Glomerular visceral epithelial cell (primary cell): ENCODE results near the gene ARAF.

Experiments
- DNase-seq: peaks from one replicate; pipeline ENCODE4 v3.0.0-alpha.2; 2016; ENCODE audit errors: extremely low spot score

The ARAF gene

DNA sequence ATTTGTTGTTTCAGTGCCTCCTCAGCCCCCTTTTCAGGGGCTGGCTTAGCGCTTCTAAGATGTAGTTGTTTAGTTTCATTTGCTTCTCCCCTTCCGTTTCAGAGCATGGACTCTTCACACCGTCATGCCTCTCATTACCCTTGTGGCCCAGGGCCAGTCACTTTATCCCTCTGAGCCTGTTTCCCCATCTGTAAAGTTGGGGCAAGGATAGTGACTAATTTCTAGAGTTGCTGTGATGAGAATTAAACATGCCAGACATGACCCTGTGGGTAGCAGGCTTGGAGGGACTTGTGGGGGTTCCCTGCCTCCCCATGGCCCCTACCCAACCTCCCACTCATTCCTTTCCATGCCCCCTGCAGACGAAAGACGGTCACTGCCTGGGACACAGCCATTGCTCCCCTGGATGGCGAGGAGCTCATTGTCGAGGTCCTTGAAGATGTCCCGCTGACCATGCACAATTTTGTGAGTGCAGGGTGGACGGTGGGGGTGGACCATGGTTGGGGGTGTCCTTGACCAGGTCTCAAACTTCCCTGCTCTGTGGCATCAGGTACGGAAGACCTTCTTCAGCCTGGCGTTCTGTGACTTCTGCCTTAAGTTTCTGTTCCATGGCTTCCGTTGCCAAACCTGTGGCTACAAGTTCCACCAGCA, 3.6 kb downstream of the ARAF start:
- DNase-seq = no peak

DNA sequence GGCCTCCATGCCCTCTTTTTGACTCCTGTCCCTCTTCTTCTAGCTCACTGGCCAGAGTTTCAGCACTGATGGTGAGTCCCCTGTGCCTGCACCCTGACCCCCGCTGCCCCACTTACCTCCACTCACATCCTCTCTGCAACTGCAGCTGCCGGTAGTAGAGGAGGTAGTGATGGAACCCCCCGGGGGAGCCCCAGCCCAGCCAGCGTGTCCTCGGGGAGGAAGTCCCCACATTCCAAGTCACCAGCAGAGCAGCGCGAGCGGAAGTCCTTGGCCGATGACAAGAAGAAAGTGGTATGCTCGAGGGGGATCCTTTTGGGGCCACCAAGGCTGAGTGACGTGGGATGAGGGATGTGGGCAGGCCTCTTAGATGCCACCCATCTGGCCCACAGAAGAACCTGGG, 5.8 kb downstream of the ARAF start:
- DNase-seq = no peak

DNA sequence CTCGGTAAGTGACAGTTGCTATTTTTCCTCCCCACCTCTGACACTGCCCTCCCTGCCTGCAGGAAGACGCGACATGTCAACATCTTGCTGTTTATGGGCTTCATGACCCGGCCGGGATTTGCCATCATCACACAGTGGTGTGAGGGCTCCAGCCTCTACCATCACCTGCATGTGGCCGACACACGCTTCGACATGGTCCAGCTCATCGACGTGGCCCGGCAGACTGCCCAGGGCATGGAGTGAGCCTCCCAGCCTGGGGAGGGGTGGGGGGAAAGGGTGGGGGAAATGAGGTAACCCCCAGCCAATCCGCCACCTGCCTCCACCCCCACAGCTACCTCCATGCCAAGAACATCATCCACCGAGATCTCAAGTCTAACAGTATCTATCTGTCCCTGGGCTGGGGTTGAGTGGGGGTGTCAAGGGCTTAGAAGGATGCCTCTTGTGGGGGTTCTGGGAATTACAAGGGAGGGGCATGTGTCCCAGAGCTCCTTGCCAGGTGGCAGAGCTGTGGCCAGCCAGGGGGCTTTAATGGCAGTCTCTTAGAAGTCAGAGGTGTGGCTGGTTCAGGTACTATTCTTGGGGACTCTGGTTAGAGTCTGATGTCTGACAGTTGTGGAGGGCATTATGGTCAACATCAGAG, 7.8 kb downstream of the ARAF start:
- no peak for DNase-seq

DNA sequence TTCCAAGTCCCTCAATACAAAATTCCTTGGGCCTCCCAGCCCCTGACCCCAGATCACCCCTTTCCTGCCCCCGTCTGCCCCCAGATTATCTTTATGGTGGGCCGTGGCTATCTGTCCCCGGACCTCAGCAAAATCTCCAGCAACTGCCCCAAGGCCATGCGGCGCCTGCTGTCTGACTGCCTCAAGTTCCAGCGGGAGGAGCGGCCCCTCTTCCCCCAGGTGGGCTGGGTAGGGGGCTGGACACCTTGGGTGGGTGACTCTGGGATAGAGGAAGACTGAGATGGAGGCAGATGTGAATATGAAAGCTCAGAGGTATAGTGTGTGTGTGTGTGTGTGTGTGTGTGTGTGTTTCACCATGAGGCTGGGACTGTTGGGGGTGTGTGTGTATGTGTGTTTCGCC, 9.8 kb downstream of the ARAF start:
- no peak for DNase-seq

DNA sequence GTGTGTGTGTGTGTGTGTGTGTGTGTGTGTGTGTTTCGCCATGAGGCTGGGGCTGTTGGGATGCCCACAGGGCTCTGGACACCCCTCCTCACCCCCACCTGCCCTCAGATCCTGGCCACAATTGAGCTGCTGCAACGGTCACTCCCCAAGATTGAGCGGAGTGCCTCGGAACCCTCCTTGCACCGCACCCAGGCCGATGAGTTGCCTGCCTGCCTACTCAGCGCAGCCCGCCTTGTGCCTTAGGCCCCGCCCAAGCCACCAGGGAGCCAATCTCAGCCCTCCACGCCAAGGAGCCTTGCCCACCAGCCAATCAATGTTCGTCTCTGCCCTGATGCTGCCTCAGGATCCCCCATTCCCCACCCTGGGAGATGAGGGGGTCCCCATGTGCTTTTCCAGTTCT, 10.2 kb downstream of the ARAF start:
- DNase-seq = no peak

DNA sequence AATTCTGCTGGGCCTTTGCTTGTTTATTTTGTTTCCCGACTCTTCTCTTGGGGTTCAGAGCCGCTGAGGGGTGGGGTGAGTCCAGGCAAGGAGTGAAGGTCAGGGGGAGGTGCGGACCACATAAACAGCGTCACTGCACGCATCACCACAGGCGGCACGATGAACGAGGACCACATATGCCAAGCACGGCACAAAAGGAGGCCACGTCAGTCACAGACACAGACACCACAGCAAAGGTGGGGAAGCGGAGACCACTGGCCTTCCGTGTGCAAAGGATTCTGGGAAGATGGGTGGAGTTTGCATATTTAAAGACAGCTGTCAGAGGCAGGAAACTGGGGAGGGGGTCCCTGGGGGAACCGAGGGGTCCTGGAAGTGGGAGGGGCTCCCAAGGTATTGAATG, 10.9 kb downstream of the ARAF start:
- DNase-seq = no peak

DNA sequence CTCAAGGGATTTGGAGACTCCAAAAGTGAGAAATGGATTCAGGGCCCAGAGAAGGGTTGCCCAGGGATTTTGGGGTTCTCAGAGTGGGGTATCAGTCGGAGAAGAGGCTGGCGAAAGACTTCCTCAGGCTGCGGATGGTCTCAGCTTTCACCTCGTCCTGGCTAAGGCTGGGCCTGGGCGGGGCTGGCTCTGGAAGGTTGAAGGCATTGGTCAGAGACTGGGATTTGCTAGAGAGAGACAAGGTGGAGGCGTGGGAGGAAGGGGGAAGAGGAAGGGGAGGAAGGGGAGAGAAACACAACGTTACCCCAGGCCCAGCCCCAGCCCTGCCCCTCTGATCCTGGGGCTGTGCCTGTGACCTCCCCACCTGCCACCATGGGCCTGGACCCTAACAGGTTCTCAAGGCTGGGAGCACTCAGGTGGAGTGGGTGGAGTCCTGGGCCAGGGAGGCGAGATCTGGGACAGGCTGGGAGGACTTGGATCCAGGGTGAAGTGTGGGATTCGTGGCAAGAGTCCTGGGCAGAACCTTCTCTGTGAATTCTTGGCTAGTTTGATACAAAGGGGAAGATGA, 11.9 kb downstream of the ARAF start:
- no peak for DNase-seq

DNA sequence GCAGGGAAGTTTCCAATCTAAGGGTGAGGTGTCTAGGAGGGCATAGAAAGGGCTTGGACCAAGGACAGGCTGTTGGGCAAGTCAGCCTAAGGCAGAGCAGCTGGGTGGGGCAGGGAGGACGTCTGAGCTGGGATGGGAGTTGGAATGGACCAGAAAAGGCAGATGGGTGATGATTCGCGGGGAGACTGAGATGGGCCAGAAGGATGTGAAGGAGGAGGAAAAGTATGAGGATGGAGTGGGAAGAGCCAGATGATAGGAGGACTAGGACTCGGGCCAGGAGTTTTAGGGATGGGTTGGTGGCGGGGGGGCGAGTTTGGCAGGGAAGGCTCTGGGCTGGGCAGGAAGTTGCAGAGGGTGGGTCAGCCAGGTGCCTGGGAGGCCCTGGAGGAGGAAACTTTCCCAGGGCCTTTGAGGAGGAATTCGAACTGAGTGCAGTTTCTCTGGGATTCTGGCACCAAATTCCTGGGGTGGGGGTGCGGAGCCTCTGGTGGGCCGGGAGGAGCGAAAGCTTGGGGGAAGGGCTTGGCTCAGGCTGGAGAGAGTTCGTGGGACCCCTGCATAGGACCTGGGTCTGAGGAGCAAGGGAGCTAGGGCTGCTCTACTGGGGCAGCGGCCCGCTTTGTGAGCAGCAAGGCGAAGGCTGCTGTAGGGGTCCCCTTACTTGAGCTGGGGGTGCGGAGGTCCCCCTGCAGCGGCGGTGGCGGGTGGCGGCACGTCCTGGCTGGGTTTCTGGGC, 12.5 kb downstream of the ARAF start:
- peak; percentile 47 for DNase-seq

DNA sequence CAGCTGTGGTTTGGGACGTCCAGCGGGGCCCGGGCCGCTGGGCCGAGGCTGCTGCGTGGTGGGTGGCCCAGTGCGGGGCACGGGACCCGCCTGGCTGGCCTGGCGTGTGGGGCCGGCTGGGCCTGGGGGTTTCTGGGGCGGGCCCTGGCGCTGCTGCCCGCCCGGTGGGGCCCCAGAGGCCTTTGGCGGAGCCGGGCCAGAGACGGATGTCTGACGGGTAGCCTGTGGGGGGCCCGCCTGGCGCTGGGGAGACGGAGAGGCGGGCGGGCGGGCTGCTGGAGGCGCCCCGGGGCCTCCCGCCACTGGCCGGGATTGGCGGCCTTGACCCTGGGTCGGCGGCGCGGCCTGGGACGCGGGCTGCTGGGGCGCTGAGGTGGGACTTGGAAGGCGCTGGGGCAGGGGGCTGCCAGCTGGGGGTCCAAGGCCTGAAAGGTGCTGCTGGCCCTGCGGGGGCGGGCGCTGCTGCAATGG, 13.1 kb downstream of the ARAF start:
- no peak for DNase-seq

DNA sequence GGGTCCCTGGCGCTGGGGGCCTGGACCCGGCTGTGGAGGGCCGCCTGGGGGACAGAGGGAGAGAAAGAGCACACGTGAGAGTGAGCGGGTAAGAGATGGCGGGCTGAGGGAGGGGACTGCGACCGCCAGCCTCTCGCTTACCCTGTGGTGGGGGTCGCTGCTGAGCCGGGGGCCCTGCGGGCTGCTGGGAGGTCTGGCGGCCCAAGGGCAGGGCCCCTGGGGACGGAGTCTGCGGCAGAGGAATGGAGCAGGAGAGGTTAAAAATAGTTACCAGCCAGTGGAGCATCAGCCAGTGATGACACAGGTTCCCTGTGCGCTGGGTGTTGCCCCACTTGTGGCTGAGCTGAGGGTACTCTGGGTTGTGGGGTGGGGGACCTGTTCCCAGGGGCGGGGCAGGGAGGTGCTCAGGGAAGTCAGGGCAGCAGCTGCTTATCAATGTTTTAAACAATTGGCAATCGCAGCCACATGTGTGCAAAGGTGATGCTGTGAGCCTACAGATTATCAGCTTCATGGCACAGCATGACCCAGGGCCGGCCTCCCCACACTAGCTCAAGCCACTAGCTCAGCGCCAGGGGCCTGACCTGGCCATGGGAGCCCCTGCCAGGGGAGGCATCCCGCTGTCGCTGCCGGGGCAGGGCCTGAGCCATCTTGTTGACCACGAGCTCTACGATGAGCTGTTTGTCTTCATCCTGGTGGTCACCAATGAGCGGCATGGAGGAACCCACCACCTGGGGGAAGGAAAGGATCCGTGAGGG, 13.7 kb downstream of the ARAF start:
- DNase-seq = no peak

DNA sequence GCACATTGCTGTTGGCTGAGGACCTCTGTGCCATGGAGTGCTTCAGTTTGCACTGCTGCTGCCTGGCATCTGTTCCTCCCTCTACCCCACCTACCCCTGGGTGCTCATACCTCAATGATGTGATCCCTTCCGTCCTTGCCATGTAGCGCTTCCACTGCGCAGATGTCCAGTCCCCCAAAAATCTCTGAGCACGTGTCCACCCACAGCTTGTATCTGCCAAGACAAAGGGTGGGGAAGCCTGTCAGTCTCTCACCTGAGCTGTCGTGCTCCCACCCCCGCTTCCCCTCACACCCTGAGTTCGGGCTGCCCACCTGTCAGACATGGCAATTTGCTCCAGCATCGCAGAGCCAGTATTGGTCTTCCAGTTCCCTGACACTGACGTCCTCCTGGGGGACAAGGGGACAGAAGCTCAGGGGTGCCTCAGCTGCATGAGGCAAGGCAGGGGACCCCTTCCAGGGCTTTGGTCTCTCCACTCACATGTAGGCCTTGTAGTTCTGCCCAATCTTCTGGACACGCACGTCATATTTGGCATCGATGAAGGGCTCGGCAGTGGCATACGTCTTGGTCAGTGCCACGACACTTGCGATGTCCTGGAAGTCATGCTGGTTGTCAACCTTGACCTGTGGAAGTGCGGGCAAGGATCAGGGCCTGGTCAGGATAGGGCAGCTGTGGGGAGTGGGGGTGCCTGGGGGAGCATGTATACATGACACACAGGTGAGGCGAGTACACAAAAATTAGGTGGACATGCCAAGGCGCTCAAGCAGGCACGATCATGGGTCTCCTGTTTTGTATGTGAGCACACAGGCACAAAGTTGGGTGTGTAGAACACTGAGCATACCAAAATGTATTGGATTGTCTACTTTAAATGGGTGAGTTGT, 15.3 kb downstream of the ARAF start:
- no peak for DNase-seq

DNA sequence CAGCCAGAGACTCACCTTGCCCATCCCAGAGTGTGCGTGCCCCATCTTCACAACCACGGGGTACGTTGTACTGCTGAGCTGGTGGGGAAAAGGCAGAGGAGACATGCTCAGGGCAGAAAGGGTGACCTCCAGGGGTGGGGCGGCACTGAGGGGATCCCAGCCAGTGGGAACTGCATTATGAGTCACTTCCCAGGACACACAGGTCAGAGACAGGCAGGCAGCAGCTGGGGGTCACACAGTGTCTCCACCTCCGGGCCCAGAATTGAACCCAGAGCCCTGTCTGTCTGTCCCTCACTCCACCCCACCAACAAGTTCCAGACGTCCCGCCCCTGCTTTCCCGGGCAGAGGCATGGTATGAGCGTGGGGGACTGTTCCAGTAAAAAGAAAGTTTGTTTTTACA, 16.4 kb downstream of the ARAF start:
- DNase-seq = no peak

DNA sequence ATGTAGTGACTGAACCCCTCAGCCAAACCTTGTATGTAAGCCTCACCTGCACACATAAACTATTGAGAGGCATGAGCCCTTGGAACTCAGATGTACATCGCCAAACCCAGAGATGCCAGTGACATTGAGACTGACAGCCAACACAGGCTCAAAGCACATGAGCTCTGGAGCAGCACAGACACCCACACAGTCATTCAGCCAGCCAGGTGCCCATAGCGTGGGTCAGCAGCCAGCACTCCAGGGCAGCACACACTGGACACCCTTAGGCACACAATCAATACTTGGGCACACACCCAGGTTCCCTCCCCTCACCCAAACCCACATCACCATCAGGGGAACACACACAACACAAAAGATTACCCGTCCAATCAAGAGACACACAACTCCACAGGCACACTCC, 16.9 kb downstream of the ARAF start:
- no peak for DNase-seq

DNA sequence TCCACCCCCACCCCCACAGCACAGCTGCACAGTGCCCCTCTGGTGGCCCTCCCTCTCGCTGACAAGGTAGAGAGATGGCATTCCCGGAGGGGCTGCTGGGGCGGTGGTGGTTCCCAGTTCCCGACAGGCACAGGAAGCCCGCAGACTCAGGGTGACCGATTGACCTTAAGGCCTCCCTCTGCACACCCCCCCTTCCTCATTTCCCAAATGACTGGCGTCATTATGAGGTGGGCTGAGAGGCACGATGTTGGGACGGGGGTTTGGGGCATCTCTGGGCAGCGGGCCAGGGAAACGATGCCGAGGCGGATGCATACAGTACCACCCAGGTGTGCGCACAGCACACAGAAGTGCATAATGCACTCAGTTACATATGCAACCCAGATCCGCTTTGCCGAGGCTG, 17.7 kb downstream of the ARAF start:
- no peak for DNase-seq

DNA sequence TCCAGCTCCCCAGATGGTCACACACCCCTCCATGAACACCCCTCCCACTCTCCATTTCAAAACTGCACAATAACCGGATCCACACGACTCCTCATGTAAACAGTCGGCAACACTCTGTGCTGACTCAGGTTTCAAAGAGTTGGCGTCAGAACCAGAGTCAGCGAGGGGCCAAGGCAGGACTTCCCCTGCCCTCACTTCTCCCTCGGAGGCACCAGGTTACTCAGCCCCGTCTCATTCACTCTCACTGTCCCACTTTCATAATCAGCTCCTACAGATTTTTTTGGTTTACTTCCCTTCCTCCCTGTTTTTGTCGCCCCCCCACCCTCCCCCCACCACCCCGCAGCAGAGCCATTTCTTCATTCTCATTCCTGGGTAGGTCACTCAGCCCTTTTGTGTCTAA, 18.5 kb downstream of the ARAF start:
- no peak for DNase-seq

DNA sequence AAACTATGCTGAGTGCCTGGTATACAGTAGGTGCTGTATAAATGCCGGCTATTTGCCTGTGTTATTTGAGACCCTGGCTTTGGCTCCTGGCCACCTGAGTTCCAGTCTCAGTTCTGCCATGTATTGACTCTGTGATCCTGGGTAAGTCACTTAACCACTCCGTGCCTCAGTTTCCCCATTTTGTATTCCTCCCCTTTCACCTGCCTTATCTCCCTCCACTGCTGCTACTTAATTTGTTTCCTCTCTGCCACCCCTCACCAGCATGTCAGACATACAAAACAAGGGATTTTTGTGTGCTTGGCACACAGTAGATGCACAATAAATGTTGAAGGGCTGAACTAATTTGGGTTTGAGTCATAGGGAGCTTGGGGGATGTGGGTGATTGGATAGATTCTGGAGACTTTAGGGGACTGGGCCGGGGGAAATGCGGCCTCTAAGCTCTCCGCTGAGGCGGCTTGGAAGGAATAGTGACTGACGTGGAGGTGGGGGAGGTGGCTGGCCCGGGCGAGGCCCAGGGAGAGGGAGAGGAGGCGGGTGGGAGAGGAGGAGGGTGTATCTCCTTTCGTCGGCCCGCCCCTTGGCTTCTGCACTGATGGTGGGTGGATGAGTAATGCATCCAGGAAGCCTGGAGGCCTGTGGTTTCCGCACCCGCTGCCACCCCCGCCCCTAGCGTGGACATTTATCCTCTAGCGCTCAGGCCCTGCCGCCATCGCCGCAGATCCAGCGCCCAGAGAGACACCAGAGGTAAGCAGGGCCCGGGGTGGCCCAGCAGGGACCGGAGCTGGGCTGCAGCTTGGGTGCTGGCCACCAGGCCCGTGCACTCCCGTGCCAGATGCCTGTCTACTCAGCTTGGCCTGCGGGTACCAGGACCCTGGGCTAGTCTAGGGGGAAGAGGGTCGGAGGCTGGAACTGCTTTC, 21.0 kb downstream of the ARAF start, which contains the start of gene TIMP1:
TIMP1 (plus strand) TSS at position 706 of the 917 bp plus-strand sequence. CDS start 980 bp downstream, outside the sequence.
- peak; percentile 87 for DNase-seq

DNA sequence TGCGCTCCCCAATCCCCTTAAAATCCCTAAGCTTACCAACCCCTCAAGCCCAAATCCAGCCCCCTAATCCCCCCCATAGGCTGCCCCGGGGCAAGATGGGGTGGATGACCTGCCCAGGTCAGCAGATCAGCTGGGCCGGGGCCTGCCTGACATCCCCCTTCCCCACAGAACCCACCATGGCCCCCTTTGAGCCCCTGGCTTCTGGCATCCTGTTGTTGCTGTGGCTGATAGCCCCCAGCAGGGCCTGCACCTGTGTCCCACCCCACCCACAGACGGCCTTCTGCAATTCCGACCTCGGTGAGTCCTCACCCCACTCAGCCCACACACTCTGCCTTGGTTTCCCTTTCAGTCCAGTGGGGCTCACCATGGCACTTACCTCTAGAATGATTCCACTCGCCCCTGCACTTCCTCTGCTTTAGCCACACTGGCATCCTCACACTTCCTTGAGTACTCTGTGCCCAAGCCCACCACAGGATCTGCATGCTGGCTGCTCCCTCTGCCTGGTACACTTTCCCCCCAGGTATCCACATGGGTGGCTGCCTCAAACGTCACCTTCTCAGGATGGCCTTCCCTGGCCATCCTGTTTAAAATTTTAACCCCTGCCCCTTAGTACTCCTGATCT, 22.3 kb downstream of the ARAF start:
- no peak for DNase-seq

DNA sequence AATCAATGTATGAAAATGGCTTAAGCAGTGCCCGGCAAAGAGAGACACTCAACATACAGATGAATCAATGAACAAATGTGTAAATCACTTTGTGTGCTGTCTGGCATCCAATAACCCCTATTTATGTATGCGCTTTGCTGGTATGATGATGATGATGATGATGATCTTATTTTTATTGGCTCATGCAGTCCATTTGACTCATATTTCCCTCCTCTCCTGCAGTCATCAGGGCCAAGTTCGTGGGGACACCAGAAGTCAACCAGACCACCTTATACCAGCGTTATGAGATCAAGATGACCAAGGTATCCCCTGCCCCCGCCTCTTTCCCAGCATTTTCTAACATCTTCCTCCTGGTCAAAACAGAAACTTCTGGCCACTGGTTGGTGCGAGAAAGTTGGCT, 23.7 kb downstream of the ARAF start:
- DNase-seq = no peak

DNA sequence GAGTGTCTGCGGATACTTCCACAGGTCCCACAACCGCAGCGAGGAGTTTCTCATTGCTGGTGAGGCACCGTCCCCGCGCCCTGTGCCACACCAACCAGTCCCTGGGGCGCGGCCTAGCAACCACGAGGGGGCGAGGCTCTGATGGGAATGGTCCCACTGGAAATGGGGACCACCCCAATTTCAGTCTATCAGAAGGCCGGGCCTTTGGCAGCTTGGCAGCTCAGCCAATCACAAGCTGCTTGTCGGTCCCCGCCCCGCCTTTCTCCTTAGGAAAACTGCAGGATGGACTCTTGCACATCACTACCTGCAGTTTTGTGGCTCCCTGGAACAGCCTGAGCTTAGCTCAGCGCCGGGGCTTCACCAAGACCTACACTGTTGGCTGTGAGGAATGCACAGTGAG, 24.3 kb downstream of the ARAF start:
- no peak for DNase-seq
